HepG2 (cell line): ENCODE measurements around the gene TBCCD1. TPM values are rescaled to one million over a fixed set of nuclear protein-coding genes. Genes with fewer than 3 reads are reported as not detected.

Experiments used
- ATRX ChIP-seq: sonication (generic); formaldehyde crosslinking; IDR thresholded peaks from 2 replicates; pipeline ENCODE4 v1.4.0; 2020; ENCODE audit warnings: missing genetic modification reagents, borderline replicate concordance
- CSRNP1 ChIP-seq: sonication (generic); formaldehyde crosslinking; IDR thresholded peaks from 2 replicates; pipeline ENCODE4 v1.8.1; 2023; ENCODE audit warnings: mild to moderate bottlenecking, missing genetic modification reagents
- MATR3 ChIP-seq: sonication (generic); formaldehyde crosslinking; IDR thresholded peaks from 2 replicates; pipeline ENCODE4 v1.4.0; 2020; ENCODE audit warnings: missing genetic modification reagents
- RCOR2 ChIP-seq: IDR thresholded peaks from 2 replicates; pipeline ENCODE4 v1.6.1; 2016; ENCODE audit warnings: missing biosample characterization, missing genetic modification reagents
- SMC3 ChIP-seq: IDR thresholded peaks from 2 replicates; pipeline ENCODE4 v1.6.1; 2011; ENCODE audit warnings: low read length, improper control_type of control experiment
- SP1 ChIP-seq, 2 experiments: fragments of 450-650 bp in 1 of 2; sonication (generic) in 1 of 2; formaldehyde crosslinking in 1 of 2; IDR thresholded peaks; 2 replicates each; pipeline versions ENCODE4 v1.4.0 to v1.6.1; 2016 to 2020; ENCODE audit warnings: missing genetic modification reagents in 1 of 2
- ZFAT ChIP-seq: sonication (generic); formaldehyde crosslinking; conservative IDR thresholded peaks from 2 replicates; pipeline ENCODE4 v1.8.1; 2023; ENCODE audit warnings: missing genetic modification reagents, inconsistent platforms
- ZHX2 ChIP-seq, 2 experiments: sonication (generic) in 1 of 2; formaldehyde crosslinking in 1 of 2; IDR thresholded peaks; 2 replicates each; pipeline versions ENCODE4 v1.6.1 to v1.9.0; 2014 to 2022; ENCODE audit warnings: antibody characterized with exemption in 1 of 2, borderline replicate concordance in 1 of 2, inconsistent platforms in 1 of 2, low read depth in 1 of 2, missing genetic modification reagents in 1 of 2
- ZNF264 ChIP-seq: sonication (generic); formaldehyde crosslinking; IDR thresholded peaks from 2 replicates; pipeline ENCODE4 v1.4.0; 2020; ENCODE audit warnings: missing genetic modification reagents
- ZNF33B ChIP-seq: sonication (generic); formaldehyde crosslinking; IDR thresholded peaks from 2 replicates; pipeline ENCODE4 v1.5.1; 2020; ENCODE audit warnings: mild to moderate bottlenecking, missing genetic modification reagents
- ZNF772 ChIP-seq: sonication (generic); formaldehyde crosslinking; IDR thresholded peaks from 2 replicates; pipeline ENCODE4 v1.5.0; 2020; ENCODE audit warnings: mild to moderate bottlenecking, missing genetic modification reagents
- polyA plus RNA-seq, 8 experiments: library from polyadenylated mRNA; depleted of rRNA in 3 of 8; stranded (reverse) in 7 of 8; unstranded in 1 of 8; fragments of >200 nt; fragmentation: Illumina TruSeq in 4 of 8; extraction: Trizol in 4 of 8; gene quantifications; 2 replicates each; pipeline versions ENCODE4 v1.2.1 to v1.2.3, GENCODE V29; 2011 to 2016; ENCODE audit warnings: low read depth in 4 of 8, missing spikeins in 1 of 8, mixed read lengths in 1 of 8; ENCODE audit not compliant: insufficient read depth in 1 of 8
- total RNA-seq, 5 experiments: library from RNA; depleted of rRNA; stranded (reverse); fragments of >200 nt; fragmentation: Illumina TruSeq; extraction: Trizol; gene quantifications; 2 replicates each; pipeline ENCODE4 v1.2.3, GENCODE V29; 2016; ENCODE audit warnings: low read depth in 1 of 5
- TF ChIP-seq, protein P1 (sequence below): IDR thresholded peaks from 2 replicates; pipeline ENCODE4 v1.6.1; 2012; ENCODE audit warnings: inconsistent platforms

The TBCCD1 gene
- total and polyA plus RNA-seq, 2 of the 13 experiments (the other 11 are each of a cell fraction or from before 2014, with no cell fraction given): 13.6 to 16.2 TPM

GRCh38 chr3:186612721-186613636 is 45.8 kb upstream of the TBCCD1 start, which contains the start of gene AHSG (continued):
- TF ChIP-seq ZHX2 (IDR thresholded peaks at IDR 0.05; ENCODE audit: low read depth): no peak
- TF ChIP-seq ZHX2 (CRISPR knock-in tag; IDR thresholded peaks at IDR 0.05; ENCODE audit: borderline replicate concordance): no peak
- TF ChIP-seq SP1 (IDR thresholded peaks at IDR 0.05): no peak
- peak; percentile 42; the same call in 1 of the 2 replicates for TF ChIP-seq SP1 (CRISPR knock-in tag; IDR thresholded peaks at IDR 0.05)
- TF ChIP-seq ZNF264 (CRISPR knock-in tag): peak; percentile 81; the same call in 1 of the 2 replicates
- TF ChIP-seq RCOR2 (CRISPR knock-in tag): peak; percentile 82
- TF ChIP-seq ATRX: no peak
- TF ChIP-seq ZFAT (CRISPR knock-in tag): no peak; the same call in 1 of the 2 replicates
- peak; percentile 90 for TF ChIP-seq ZNF772 (CRISPR knock-in tag)
- TF ChIP-seq, protein P1, sequence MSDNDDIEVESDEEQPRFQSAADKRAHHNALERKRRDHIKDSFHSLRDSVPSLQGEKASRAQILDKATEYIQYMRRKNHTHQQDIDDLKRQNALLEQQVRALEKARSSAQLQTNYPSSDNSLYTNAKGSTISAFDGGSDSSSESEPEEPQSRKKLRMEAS: no peak
- 0 out of 2 replicates have a peak, but pooled peaks have one; percentile 36 for TF ChIP-seq CSRNP1 (CRISPR knock-in tag)
- TF ChIP-seq SMC3: peak; percentile 29; the same call in 1 of the 2 replicates
- peak; percentile 85; the same call in 1 of the 2 replicates for TF ChIP-seq ZNF33B
- no peak for TF ChIP-seq MATR3
